RWPE2 (cell line): ENCODE results near the gene ATG16L1.

Source experiments
- ATAC-seq: fragments of 200-7000 bp; cut with Tn5 transposase; 3 replicates; pipeline ENCODE4 v1.9.1; 2021; ENCODE audit warnings: low read depth
- DNase-seq: peaks from one replicate; pipeline ENCODE4 v3.0.0-alpha.2; 2020; ENCODE audit warnings: low spot score
- H3K27ac ChIP-seq: fragments of 450-650 bp; 2 replicates; pipeline ENCODE4 v1.5.1; 2017; ENCODE audit warnings: mild to moderate bottlenecking; ENCODE audit not compliant: poor library complexity, severe bottlenecking
- H3K27me3 ChIP-seq: fragments of 250-450 bp; sonication (Bioruptor Pico); 2 replicates; pipeline ENCODE4 v1.5.1; 2021; ENCODE audit warnings: mild to moderate bottlenecking, moderate library complexity; ENCODE audit not compliant: insufficient read depth, poor library complexity, severe bottlenecking
- H3K36me3 ChIP-seq: fragments of 250-450 bp; sonication (Bioruptor Pico); 2 replicates; pipeline ENCODE4 v1.5.1; 2020; ENCODE audit warnings: low read depth, mild to moderate bottlenecking, moderate library complexity
- H3K4me1 ChIP-seq: fragments of 250-450 bp; sonication (Bioruptor Pico); 2 replicates; pipeline ENCODE4 v1.5.1; 2021; ENCODE audit warnings: mild to moderate bottlenecking, moderate library complexity; ENCODE audit not compliant: insufficient read depth, poor library complexity, severe bottlenecking
- H3K4me3 ChIP-seq: fragments of 250-450 bp; sonication (Bioruptor Pico); 2 replicates; pipeline ENCODE4 v1.5.1; 2021; ENCODE audit warnings: mild to moderate bottlenecking, moderate library complexity; ENCODE audit not compliant: severe bottlenecking
- H3K9me3 ChIP-seq: fragments of 250-450 bp; sonication (Bioruptor Pico); 2 replicates; pipeline ENCODE4 v1.5.1; 2021; ENCODE audit warnings: mild to moderate bottlenecking, moderate library complexity; ENCODE audit not compliant: severe bottlenecking
- CTCF ChIP-seq: fragments of 450-650 bp; IDR thresholded peaks from one replicate; pipeline ENCODE4 v1.5.1; 2017; ENCODE audit warnings: mild to moderate bottlenecking, moderate library complexity; ENCODE audit not compliant: poor library complexity, severe bottlenecking

ATG16L1 gene

GRCh38 chr2:233208382-233209116 lies 42.9 kb upstream of the ATG16L1 start:
- H3K9me3 ChIP-seq: no peaks in the 10 kb centered on the region
- peak; percentile 38 for ATAC-seq
- H3K27me3 ChIP-seq: no peaks in the 10 kb centered on the region
- DNase-seq: no peak
- H3K36me3 ChIP-seq: 0 out of 2 replicates have a peak, but pooled peaks cover under 1% of the 10 kb centered on the region
- TF ChIP-seq CTCF: peak; percentile 23
- no peak overlapping the region for H3K4me3 ChIP-seq
- peak overlapping the region; percentile 40 for H3K27ac ChIP-seq
- peaks cover 46% of the 10 kb centered on the region for H3K4me1 ChIP-seq

GRCh38 chr2:233209117-233209532 lies 42.3 kb upstream of the ATG16L1 start:
- no peak for TF ChIP-seq CTCF
- Histone ChIP-seq H3K4me3 (no peak overlapping the region), H3K36me3 (no peaks in the 10 kb centered on the region), H3K27me3 (no peaks in the 10 kb centered on the region), H3K4me1 (peaks cover 46% of the 10 kb centered on the region), H3K27ac (peak overlapping the region; percentile 40), H3K9me3 (no peaks in the 10 kb centered on the region)
- no peak for DNase-seq
- ATAC-seq: no peak; the same call in 2 of the 3 replicates

- DNase-seq (no peak), ATAC-seq (peak; percentile 65)
- no peaks in the 10 kb centered on the region for H3K36me3 ChIP-seq
- no peak for TF ChIP-seq CTCF
- no peaks in the 10 kb centered on the region for H3K27me3 ChIP-seq
- H3K27ac ChIP-seq: peak overlapping the region; percentile 40
- peaks cover 46% of the 10 kb centered on the region for H3K4me1 ChIP-seq
- no peak overlapping the region for H3K4me3 ChIP-seq
- no peaks in the 10 kb centered on the region for H3K9me3 ChIP-seq
These were observed 41.8 kb upstream of the ATG16L1 start for GRCh38 chr2:233209533-233210171.

- no peak for ATAC-seq
- TF ChIP-seq CTCF: no peak
These were observed 41.2 kb upstream of the ATG16L1 start for GRCh38 chr2:233210281-233210680.

More at GRCh38 chr2:233210281-233210680, 41.2 kb upstream of the ATG16L1 start:
- no peak overlapping the region for H3K4me3 ChIP-seq
- peaks cover 46% of the 10 kb centered on the region for H3K4me1 ChIP-seq
- no peak for DNase-seq
- no peaks in the 10 kb centered on the region for H3K27me3 ChIP-seq
- no peaks in the 10 kb centered on the region for H3K36me3 ChIP-seq
- no peaks in the 10 kb centered on the region for H3K9me3 ChIP-seq
- H3K27ac ChIP-seq: peak overlapping the region; percentile 40
